ENCODE measurements around the gene ADD1. TPM values are rescaled to one million over a fixed set of nuclear protein-coding genes. Genes with fewer than 3 reads are reported as not detected.

Gene ADD1
- polyA plus RNA-seq, 1 donor (not counting 4 experiments of a cell fraction or from before 2014, with no cell fraction given), result 109 TPM

DNA sequence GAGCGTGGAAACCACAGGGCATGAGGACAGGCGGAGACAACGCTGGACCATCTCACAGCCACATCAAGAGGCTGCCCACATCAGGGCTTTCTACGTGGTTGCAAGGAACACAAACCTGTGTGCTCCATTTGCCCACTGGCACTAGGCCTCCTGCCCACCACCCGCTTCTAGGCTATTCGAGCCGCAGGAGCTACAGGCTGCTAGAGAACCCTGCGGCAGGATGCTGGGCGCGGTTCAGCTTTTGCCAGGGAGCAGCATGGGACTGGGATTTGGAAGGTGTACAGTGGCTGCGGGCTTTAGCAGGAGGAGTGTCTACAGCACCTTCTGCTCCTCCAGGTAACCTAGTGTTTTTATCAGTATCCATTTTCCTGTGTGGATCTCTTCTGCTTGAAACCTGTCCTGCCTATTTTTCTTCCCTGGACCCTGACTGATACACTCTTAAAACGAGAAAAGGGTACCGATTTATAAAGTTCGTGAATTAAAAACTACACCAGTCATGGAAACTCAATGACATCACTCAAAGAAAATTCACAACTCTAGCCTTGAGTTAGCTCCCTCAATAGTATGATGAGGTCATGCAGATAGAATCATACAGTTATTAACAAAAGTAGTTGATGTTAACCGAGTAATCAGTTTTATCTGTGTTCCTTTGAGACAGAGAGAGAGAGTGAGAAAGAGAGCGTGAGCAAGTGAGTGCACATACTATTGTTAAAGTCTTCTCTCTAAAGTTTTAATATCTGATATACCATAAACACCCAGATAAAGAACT lies 106.8 kb downstream of the ADD1 start:
- dilution Hi-C loops (cut with MboI; ENCODE audit: extremely low pct_ligation_motif_present, low sequenced_read_pairs), result no loop called here
- FAIRE-seq, result no peak

DNA sequence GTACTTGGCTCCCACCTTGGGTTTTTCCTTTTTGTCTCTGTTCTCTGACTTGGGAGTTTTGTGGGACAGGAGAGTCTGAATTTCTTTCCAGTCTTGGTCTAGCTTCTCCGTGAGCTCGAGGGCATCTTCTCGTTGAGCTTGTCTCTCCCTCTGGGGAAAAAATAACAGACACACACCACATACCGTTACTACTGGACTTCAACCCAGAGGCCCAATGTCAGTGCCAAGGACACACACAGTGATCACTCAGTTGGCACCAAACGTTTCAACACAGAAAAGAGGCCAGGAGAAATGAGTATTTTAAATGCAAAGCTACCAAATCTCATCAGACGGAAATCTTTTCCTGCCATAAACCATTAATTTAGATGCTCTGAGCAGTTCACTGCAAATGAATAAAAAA lies 109.9 kb downstream of the ADD1 start:
- no peak for DNase-seq (ENCODE audit: low read depth, low spot score)
- H4K20me1 ChIP-seq (ENCODE audit: control insufficient read depth, extremely low read depth, insufficient read depth, low read length), result peaks cover 22% of the 10 kb centered on the region
- H3K36me3 ChIP-seq (ENCODE audit: control insufficient read depth in 2 of 2, extremely low read depth in 1 of 2, insufficient read depth in 2 of 2, low read length in 2 of 2), result peaks cover 47 to 62% of the 10 kb centered on the region in 2 experiments
- dilution Hi-C loops (cut with MboI; ENCODE audit: extremely low pct_ligation_motif_present, low sequenced_read_pairs), result no loop called here
- H3K9me1 ChIP-seq (ENCODE audit: control insufficient read depth, extremely low read depth, insufficient read depth, low read length), result peaks cover 2% of the 10 kb centered on the region
- no peak overlapping the region for H3K9ac ChIP-seq (ENCODE audit: control insufficient read depth, extremely low read depth, insufficient read depth, low read length)
- H3K9me3 ChIP-seq (ENCODE audit: control insufficient read depth, low read depth, low read length), result no peaks in the 10 kb centered on the region
- no peak overlapping the region for H2AFZ ChIP-seq (ENCODE audit: control insufficient read depth, low read length)
- no peak overlapping the region for H3K4me3 ChIP-seq (ENCODE audit: control insufficient read depth in 2 of 3, extremely low read depth in 1 of 3, insufficient read depth in 2 of 3, low read depth in 1 of 3, low read length in 3 of 3)
- no peaks in the 10 kb centered on the region for H3K4me1 ChIP-seq (ENCODE audit: control insufficient read depth, extremely low read depth, insufficient read depth, low read length)
- H3K27ac ChIP-seq (ENCODE audit: control insufficient read depth, insufficient read depth, low read length), result no peak overlapping the region
- no peaks in the 10 kb centered on the region for H3K27me3 ChIP-seq (ENCODE audit: control insufficient read depth, extremely low read depth, insufficient read depth, low read length)
- peaks cover 27% of the 10 kb centered on the region for H3K79me2 ChIP-seq (ENCODE audit: control insufficient read depth, insufficient read depth, low read length)
- H3K4me2 ChIP-seq (ENCODE audit: control insufficient read depth, extremely low read depth, insufficient read depth, low read depth, low read length), result no peak overlapping the region
- TF ChIP-seq EZH2 (IDR thresholded peaks at IDR 0.05; ENCODE audit: low read length), result no peak
- TF ChIP-seq, protein P1, sequence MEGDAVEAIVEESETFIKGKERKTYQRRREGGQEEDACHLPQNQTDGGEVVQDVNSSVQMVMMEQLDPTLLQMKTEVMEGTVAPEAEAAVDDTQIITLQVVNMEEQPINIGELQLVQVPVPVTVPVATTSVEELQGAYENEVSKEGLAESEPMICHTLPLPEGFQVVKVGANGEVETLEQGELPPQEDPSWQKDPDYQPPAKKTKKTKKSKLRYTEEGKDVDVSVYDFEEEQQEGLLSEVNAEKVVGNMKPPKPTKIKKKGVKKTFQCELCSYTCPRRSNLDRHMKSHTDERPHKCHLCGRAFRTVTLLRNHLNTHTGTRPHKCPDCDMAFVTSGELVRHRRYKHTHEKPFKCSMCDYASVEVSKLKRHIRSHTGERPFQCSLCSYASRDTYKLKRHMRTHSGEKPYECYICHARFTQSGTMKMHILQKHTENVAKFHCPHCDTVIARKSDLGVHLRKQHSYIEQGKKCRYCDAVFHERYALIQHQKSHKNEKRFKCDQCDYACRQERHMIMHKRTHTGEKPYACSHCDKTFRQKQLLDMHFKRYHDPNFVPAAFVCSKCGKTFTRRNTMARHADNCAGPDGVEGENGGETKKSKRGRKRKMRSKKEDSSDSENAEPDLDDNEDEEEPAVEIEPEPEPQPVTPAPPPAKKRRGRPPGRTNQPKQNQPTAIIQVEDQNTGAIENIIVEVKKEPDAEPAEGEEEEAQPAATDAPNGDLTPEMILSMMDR (optimal IDR thresholded peaks at IDR 0.05 in 1 of 3, IDR thresholded peaks at IDR 0.05 in 1 of 3, conservative IDR thresholded peaks at IDR 0.05 in 1 of 3; ENCODE audit: extremely low read depth in 1 of 3, insufficient read depth in 2 of 3, low read length in 3 of 3), result no peak
- no peak for FAIRE-seq

More for the DNA sequence above, 106.8 kb downstream of the ADD1 start:
- peaks cover 2% of the 10 kb centered on the region for H3K9me1 ChIP-seq (ENCODE audit: control insufficient read depth, extremely low read depth, insufficient read depth, low read length)
- DNase-seq (ENCODE audit: low read depth, low spot score), result no peak
- no peak overlapping the region for H3K4me2 ChIP-seq (ENCODE audit: control insufficient read depth, extremely low read depth, insufficient read depth, low read depth, low read length)
- no peaks in the 10 kb centered on the region for H3K4me1 ChIP-seq (ENCODE audit: control insufficient read depth, extremely low read depth, insufficient read depth, low read length)
- no peaks in the 10 kb centered on the region for H3K9me3 ChIP-seq (ENCODE audit: control insufficient read depth, low read depth, low read length)
- no peak overlapping the region for H3K27ac ChIP-seq (ENCODE audit: control insufficient read depth, insufficient read depth, low read length)
- H3K36me3 ChIP-seq (ENCODE audit: control insufficient read depth in 2 of 2, extremely low read depth in 1 of 2, insufficient read depth in 2 of 2, low read length in 2 of 2), result peaks cover 49 to 50% of the 10 kb centered on the region in 2 experiments
- TF ChIP-seq EZH2 (IDR thresholded peaks at IDR 0.05; ENCODE audit: low read length), result no peak
- TF ChIP-seq, protein P1 (optimal IDR thresholded peaks at IDR 0.05 in 1 of 3, IDR thresholded peaks at IDR 0.05 in 1 of 3, conservative IDR thresholded peaks at IDR 0.05 in 1 of 3; ENCODE audit: extremely low read depth in 1 of 3, insufficient read depth in 2 of 3, low read length in 3 of 3), result no peak
- H4K20me1 ChIP-seq (ENCODE audit: control insufficient read depth, extremely low read depth, insufficient read depth, low read length), result peaks cover 2% of the 10 kb centered on the region
- no peaks in the 10 kb centered on the region for H3K27me3 ChIP-seq (ENCODE audit: control insufficient read depth, extremely low read depth, insufficient read depth, low read length)
- peaks cover under 1% of the 10 kb centered on the region for H3K79me2 ChIP-seq (ENCODE audit: control insufficient read depth, insufficient read depth, low read length)
- H3K9ac ChIP-seq (ENCODE audit: control insufficient read depth, extremely low read depth, insufficient read depth, low read length), result no peak overlapping the region
- H3K4me3 ChIP-seq (ENCODE audit: control insufficient read depth in 2 of 3, extremely low read depth in 1 of 3, insufficient read depth in 2 of 3, low read depth in 1 of 3, low read length in 3 of 3), result no peak overlapping the region
- no peak overlapping the region for H2AFZ ChIP-seq (ENCODE audit: control insufficient read depth, low read length)
